ENCODE data around the gene RECQL.
"Not testable (repeated sequence)": the region's sequence is repeated elsewhere in the genome, so short reads cannot be mapped to it uniquely, and the experiment has no call there.

- TF ChIP-seq CTCF (IDR thresholded peaks at IDR 0.05; ENCODE audit: insufficient read depth, low read depth, low read length); EZH2 (IDR thresholded peaks at IDR 0.05; ENCODE audit: insufficient read depth, low read length): not testable (repeated sequence)
Observed at GRCh38 chr12:21419009-21419699, 82.3 kb downstream of the RECQL start.

Data from astrocyte (in vitro differentiated cells and primary cell).